Measurements from ENCODE around the gene FRMD6.

DNA sequence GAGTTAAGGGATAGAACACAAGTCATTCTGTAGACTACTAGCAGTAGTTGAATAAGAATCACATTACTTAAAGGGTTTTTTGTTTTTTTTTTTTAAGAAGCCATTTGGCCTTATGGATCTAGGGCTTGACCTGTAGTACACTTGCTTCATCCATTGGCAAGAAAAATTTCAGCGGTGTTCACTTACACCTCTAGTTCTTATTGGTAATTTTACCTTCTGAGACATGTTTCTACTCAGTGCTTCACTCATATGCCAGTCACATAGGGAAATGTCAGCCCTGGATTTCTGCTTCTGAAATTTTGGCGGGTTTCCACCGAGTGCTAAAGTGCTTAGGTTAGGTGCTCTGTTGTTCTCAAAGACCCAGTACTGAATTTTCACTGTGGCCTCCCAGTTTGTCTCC, 72.9 kb downstream of the FRMD6 start:
- TF ChIP-seq, protein P1, sequence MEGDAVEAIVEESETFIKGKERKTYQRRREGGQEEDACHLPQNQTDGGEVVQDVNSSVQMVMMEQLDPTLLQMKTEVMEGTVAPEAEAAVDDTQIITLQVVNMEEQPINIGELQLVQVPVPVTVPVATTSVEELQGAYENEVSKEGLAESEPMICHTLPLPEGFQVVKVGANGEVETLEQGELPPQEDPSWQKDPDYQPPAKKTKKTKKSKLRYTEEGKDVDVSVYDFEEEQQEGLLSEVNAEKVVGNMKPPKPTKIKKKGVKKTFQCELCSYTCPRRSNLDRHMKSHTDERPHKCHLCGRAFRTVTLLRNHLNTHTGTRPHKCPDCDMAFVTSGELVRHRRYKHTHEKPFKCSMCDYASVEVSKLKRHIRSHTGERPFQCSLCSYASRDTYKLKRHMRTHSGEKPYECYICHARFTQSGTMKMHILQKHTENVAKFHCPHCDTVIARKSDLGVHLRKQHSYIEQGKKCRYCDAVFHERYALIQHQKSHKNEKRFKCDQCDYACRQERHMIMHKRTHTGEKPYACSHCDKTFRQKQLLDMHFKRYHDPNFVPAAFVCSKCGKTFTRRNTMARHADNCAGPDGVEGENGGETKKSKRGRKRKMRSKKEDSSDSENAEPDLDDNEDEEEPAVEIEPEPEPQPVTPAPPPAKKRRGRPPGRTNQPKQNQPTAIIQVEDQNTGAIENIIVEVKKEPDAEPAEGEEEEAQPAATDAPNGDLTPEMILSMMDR (IDR thresholded peaks at IDR 0.05): no peak
- TF ChIP-seq EP300 (IDR thresholded peaks at IDR 0.05): no peak

All from suprapubic skin (tissue), 3 donors.